ENCODE measurements around the gene DIAPH2.

DIAPH2 gene

GRCh38 chrX:97597954-97598353, 913.3 kb downstream of the DIAPH2 start:
- TF ChIP-seq POLR2A (IDR thresholded peaks at IDR 0.05; ENCODE audit: extremely low read depth, insufficient read length) (no peak), MYC (IDR thresholded peaks at IDR 0.05; ENCODE audit: low read depth, low read length) (no peak), CTCF (IDR thresholded peaks at IDR 0.05; ENCODE audit: low read depth, low read length) (no peak)
- TF ChIP-seq, protein P1, sequence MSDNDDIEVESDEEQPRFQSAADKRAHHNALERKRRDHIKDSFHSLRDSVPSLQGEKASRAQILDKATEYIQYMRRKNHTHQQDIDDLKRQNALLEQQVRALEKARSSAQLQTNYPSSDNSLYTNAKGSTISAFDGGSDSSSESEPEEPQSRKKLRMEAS (IDR thresholded peaks at IDR 0.05; ENCODE audit: low read depth, low read length), result no peak
- DNase-seq (ENCODE audit: low read depth), result no peak
- H3K4me3 ChIP-seq (ENCODE audit: low read depth, low read length), result no peak overlapping the region

- H3K4me3 ChIP-seq (ENCODE audit: low read depth, low read length), result no peak overlapping the region
- TF ChIP-seq CTCF (IDR thresholded peaks at IDR 0.05; ENCODE audit: low read depth, low read length), result no peak
- TF ChIP-seq MYC (IDR thresholded peaks at IDR 0.05; ENCODE audit: low read depth, low read length), result no peak
- TF ChIP-seq, protein P1 (IDR thresholded peaks at IDR 0.05; ENCODE audit: low read depth, low read length), result no peak
- no peak for TF ChIP-seq POLR2A (IDR thresholded peaks at IDR 0.05; ENCODE audit: extremely low read depth, insufficient read length)
Observed at GRCh38 chrX:97602465-97603258, 918.0 kb downstream of the DIAPH2 start.

GRCh38 chrX:97605271-97605670, 920.6 kb downstream of the DIAPH2 start:
- DNase-seq (ENCODE audit: low read depth), result no peak
- TF ChIP-seq MYC (IDR thresholded peaks at IDR 0.05; ENCODE audit: low read depth, low read length) (no peak), POLR2A (IDR thresholded peaks at IDR 0.05; ENCODE audit: extremely low read depth, insufficient read length) (no peak), CTCF (IDR thresholded peaks at IDR 0.05; ENCODE audit: low read depth, low read length) (no peak)
- H3K4me3 ChIP-seq (ENCODE audit: low read depth, low read length), result no peak overlapping the region

More at GRCh38 chrX:97602465-97603258, 918.0 kb downstream of the DIAPH2 start:
- no peak for DNase-seq (ENCODE audit: low read depth)

DNA sequence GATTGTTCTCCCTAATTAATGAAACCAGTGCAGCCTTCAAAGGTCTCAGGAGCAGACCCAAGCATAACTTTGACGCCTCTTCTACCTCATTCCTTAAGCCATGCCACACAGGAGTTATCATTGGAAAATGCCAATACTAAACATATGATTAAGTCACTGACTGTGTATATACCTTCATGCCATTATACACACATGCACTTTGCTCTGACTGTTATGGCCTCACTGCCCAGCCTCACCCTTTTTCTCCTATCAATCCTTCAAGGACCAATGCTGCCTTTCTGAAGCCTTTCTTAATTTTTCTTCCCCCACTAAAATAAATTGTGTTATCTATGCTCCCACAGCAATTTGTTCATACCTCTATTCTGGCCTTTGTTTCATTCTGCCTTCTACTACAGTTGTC, 924.7 kb downstream of the DIAPH2 start:
- no peak for TF ChIP-seq CTCF (IDR thresholded peaks at IDR 0.05; ENCODE audit: low read depth, low read length)
- TF ChIP-seq, protein P1 (IDR thresholded peaks at IDR 0.05; ENCODE audit: low read depth, low read length), result no peak
- no peak overlapping the region for H3K4me3 ChIP-seq (ENCODE audit: low read depth, low read length)
- no peak for DNase-seq (ENCODE audit: low read depth)

GRCh38 chrX:97609938-97610337, 925.3 kb downstream of the DIAPH2 start:
- DNase-seq (ENCODE audit: low read depth), result no peak
- TF ChIP-seq POLR2A (IDR thresholded peaks at IDR 0.05; ENCODE audit: extremely low read depth, insufficient read length) (no peak), CTCF (IDR thresholded peaks at IDR 0.05; ENCODE audit: low read depth, low read length) (no peak), MYC (IDR thresholded peaks at IDR 0.05; ENCODE audit: low read depth, low read length) (no peak)
- TF ChIP-seq, protein P1 (IDR thresholded peaks at IDR 0.05; ENCODE audit: low read depth, low read length), result no peak

More at GRCh38 chrX:97609938-97610337, 925.3 kb downstream of the DIAPH2 start:
- no peak overlapping the region for H3K4me3 ChIP-seq (ENCODE audit: low read depth, low read length)

All from NB4 (cell line).